Measurements from ENCODE around the gene DLST. TPM values are rescaled to one million over a fixed set of nuclear protein-coding genes. Genes with fewer than 3 reads are reported as not detected.

The DLST gene
- polyA plus RNA-seq, 1 of the 3 experiments (the other 2 are of a cell fraction), result 92.3 TPM

GRCh38 chr14:74934476-74935359 lies 53.0 kb downstream of the DLST start:
- Histone ChIP-seq H3K27ac (ENCODE audit: low read depth in 2 of 2, low read length in 1 of 2) (no peak overlapping the region), H3K4me3 (ENCODE audit: low read depth in 2 of 2, low read length in 1 of 2) (no peak overlapping the region), H3K36me3 (replicated peaks in 1 of 2; ENCODE audit: control insufficient read depth in 1 of 2, insufficient read depth in 2 of 2, low read length in 1 of 2) (no peaks in the 10 kb centered on the region), H3K9ac (no peak overlapping the region), H3K27me3 (ENCODE audit: insufficient read depth) (no peaks in the 10 kb centered on the region), H4K20me1 (ENCODE audit: insufficient read depth) (no peaks in the 10 kb centered on the region), H3K79me2 (ENCODE audit: insufficient read depth) (no peaks in the 10 kb centered on the region), H2AFZ (ENCODE audit: low read depth) (no peak overlapping the region), H3K4me1 (ENCODE audit: control insufficient read depth in 1 of 2, insufficient read depth in 2 of 2, low read depth in 1 of 2, low read length in 1 of 2) (peaks cover 2 to 3% of the 10 kb centered on the region in 2 experiments; a peak in 3 of 4 replicates), H3K4me2 (no peak overlapping the region), H3F3A (replicated peaks; ENCODE audit: insufficient read depth) (peaks cover 4% of the 10 kb centered on the region), H3K9me2 (no peaks in the 10 kb centered on the region), H3K9me3 (no peaks in the 10 kb centered on the region)
- ChIA-PET POLR2A (no interaction called here), CTCF (interaction anchor here (0.7 to 4.4 kb wide), 7 partner anchors 11 to 154 kb away, joined by 3 to 34 read pairs (median 3); partner anchors contain the start of gene RPS6KL1)
- DNase-seq, result no peak
- no peak for TF ChIP-seq USF1 (IDR thresholded peaks at IDR 0.05; ENCODE audit: borderline replicate concordance, low read depth)
- TF ChIP-seq NRF1 (IDR thresholded peaks at IDR 0.05; ENCODE audit: low read depth, low read length), result no peak
- no peak for TF ChIP-seq FOSL2 (IDR thresholded peaks at IDR 0.05; ENCODE audit: borderline replicate concordance, low read depth)
- no peak for TF ChIP-seq YY1 (IDR thresholded peaks at IDR 0.05; ENCODE audit: low read depth)
- no peak for TF ChIP-seq MXI1 (IDR thresholded peaks at IDR 0.05; ENCODE audit: low read depth, low read length)
- no peak for TF ChIP-seq NFIC (IDR thresholded peaks at IDR 0.05; ENCODE audit: borderline replicate concordance)
- TF ChIP-seq RXRA (IDR thresholded peaks at IDR 0.05; ENCODE audit: borderline replicate concordance, low read depth), result no peak
- no peak for TF ChIP-seq RAD21 (IDR thresholded peaks at IDR 0.05; ENCODE audit: low read length)
- TF ChIP-seq FOXJ3 (CRISPR knock-in tag; IDR thresholded peaks at IDR 0.05), result no peak
- TF ChIP-seq RFX5 (IDR thresholded peaks at IDR 0.05; ENCODE audit: low read length), result no peak
- TF ChIP-seq FOXM1 (IDR thresholded peaks at IDR 0.05; ENCODE audit: low read depth), result no peak
- no peak for TF ChIP-seq PBX3 (IDR thresholded peaks at IDR 0.05)
- no peak for TF ChIP-seq GABPA (IDR thresholded peaks at IDR 0.05; ENCODE audit: low read depth)
- no peak for TF ChIP-seq TEAD4 (IDR thresholded peaks at IDR 0.05; ENCODE audit: borderline replicate concordance, insufficient read depth)
- no peak for TF ChIP-seq ELF1 (IDR thresholded peaks at IDR 0.05)
- no peak for TF ChIP-seq POLR2AphosphoS5 (IDR thresholded peaks at IDR 0.05; ENCODE audit: low read depth, low read length)
- TF ChIP-seq EZH2phosphoT487 (IDR thresholded peaks at IDR 0.05; ENCODE audit: borderline replicate concordance, low read depth), result no peak
- no peak for TF ChIP-seq TAF1 (IDR thresholded peaks at IDR 0.05; ENCODE audit: borderline replicate concordance, low read depth, low read length)
- WGBS (ENCODE audit: low lambda C conversion rate), result 71% methylated on average over 16 of the region's 26 CpGs
